Neural progenitor cell (in vitro differentiated cells): Measurements from ENCODE around the gene C10orf71. TPM values are rescaled to one million over a fixed set of nuclear protein-coding genes. Genes with fewer than 3 reads are reported as not detected.

Source experiments
- DNase-seq: peaks from one replicate; pipeline ENCODE4 v3.0.0-alpha.2; 2016; ENCODE audit warnings: low spot score
- H2AFZ ChIP-seq: fragments of 200-600 bp; sonication (generic); replicated peaks from 2 replicates; pipeline ENCODE4 v1.6.1; 2016; ENCODE audit warnings: antibody characterized with exemption
- H3F3A ChIP-seq: fragments of 200-600 bp; sonication (generic); 2 replicates; pipeline ENCODE4 v1.6.1; 2016; ENCODE audit warnings: antibody characterized with exemption, low read depth
- H3K27ac ChIP-seq: fragments of 200-600 bp; sonication (generic); 2 replicates; pipeline ENCODE4 v1.5.1; 2016; ENCODE audit warnings: mild to moderate bottlenecking
- H3K27me3 ChIP-seq: fragments of 200-600 bp; sonication (generic); 2 replicates; pipeline ENCODE4 v1.6.1; 2016; ENCODE audit warnings: mild to moderate bottlenecking, moderate library complexity
- H3K36me3 ChIP-seq: fragments of 200-600 bp; sonication (generic); 2 replicates; pipeline ENCODE4 v1.5.1; 2016
- H3K4me1 ChIP-seq: fragments of 200-600 bp; sonication (generic); 2 replicates; pipeline ENCODE4 v1.6.1; 2016; ENCODE audit warnings: mixed run types
- H3K4me2 ChIP-seq: fragments of 200-600 bp; sonication (generic); 2 replicates; pipeline ENCODE4 v1.6.1; 2016
- H3K4me3 ChIP-seq: fragments of 200-600 bp; sonication (generic); 2 replicates; pipeline ENCODE4 v1.5.1; 2016
- H3K79me2 ChIP-seq: fragments of 200-600 bp; sonication (generic); 2 replicates; pipeline ENCODE4 v1.6.1; 2016; ENCODE audit warnings: low read depth
- H3K9ac ChIP-seq: fragments of 200-600 bp; sonication (generic); 2 replicates; pipeline ENCODE4 v1.6.1; 2016
- H3K9me3 ChIP-seq: fragments of 200-600 bp; sonication (generic); 2 replicates; pipeline ENCODE4 v1.5.1; 2016; ENCODE audit warnings: low read depth
- H4K20me1 ChIP-seq: fragments of 200-600 bp; sonication (generic); 2 replicates; pipeline ENCODE4 v1.6.1; 2016; ENCODE audit warnings: low read depth
- H3K27ac Mint-ChIP-seq: 3 replicates; pipeline ENCODE4 v1.8.0; 2021; ENCODE audit warnings: mixed read lengths
- H3K27me3 Mint-ChIP-seq: 2 replicates; pipeline ENCODE4 v1.8.0; 2022; ENCODE audit warnings: low read depth, mild to moderate bottlenecking, inconsistent platforms, moderate library complexity, mixed read lengths; ENCODE audit not compliant: insufficient read depth
- H3K36me3 Mint-ChIP-seq: 3 replicates; pipeline ENCODE4 v1.8.0; 2021; ENCODE audit warnings: mixed read lengths
- H3K4me1 Mint-ChIP-seq: 3 replicates; pipeline ENCODE4 v1.8.0; 2021; ENCODE audit warnings: mixed read lengths
- H3K4me3 Mint-ChIP-seq: 3 replicates; pipeline ENCODE4 v1.8.0; 2021; ENCODE audit warnings: mild to moderate bottlenecking, moderate library complexity, mixed read lengths
- H3K9me3 Mint-ChIP-seq: 3 replicates; pipeline ENCODE4 v1.8.0; 2020; ENCODE audit warnings: mixed read lengths
- CTCF ChIP-seq: fragments of 200-600 bp; sonication (generic); IDR thresholded peaks from 2 replicates; pipeline ENCODE4 v1.5.1; 2017; ENCODE audit warnings: antibody characterized with exemption, mild to moderate bottlenecking
- EZH2 ChIP-seq: fragments of 200-600 bp; sonication (generic); IDR thresholded peaks from 2 replicates; pipeline ENCODE4 v1.6.1; 2017; ENCODE audit warnings: antibody characterized with exemption, mild to moderate bottlenecking, moderate library complexity
- EZH2phosphoT487 ChIP-seq: fragments of 200-600 bp; sonication (generic); IDR thresholded peaks from 2 replicates; pipeline ENCODE4 v1.6.1; 2017; ENCODE audit warnings: antibody characterized with exemption
- total RNA-seq: library from RNA; depleted of rRNA; stranded (reverse); fragments of >200 nt; gene quantifications from 2 replicates; pipeline ENCODE4 v1.2.3, GENCODE V29; 2015; ENCODE audit warnings: low replicate concordance

Gene C10orf71
- total RNA-seq, 1 donor from 2014 or later: not detected

GRCh38 chr10:49287689-49288340, 11.2 kb upstream of the C10orf71 start:
- no peaks in the 10 kb centered on the region for H3K27me3 ChIP-seq
- no peak overlapping the region for H3K27ac ChIP-seq
- no peaks in the 10 kb centered on the region for H3K36me3 ChIP-seq
- Mint-ChIP-seq H3K4me1 (no peaks in the 10 kb centered on the region), H3K36me3 (no peaks in the 10 kb centered on the region), H3K9me3 (no peaks in the 10 kb centered on the region), H3K27me3 (peaks cover 3% of the 10 kb centered on the region), H3K4me3 (no peak overlapping the region), H3K27ac (no peak overlapping the region)
- no peak overlapping the region for H3K4me3 ChIP-seq
- DNase-seq: no peak
- no peaks in the 10 kb centered on the region for H3K9me3 ChIP-seq
- H3K9ac ChIP-seq: no peak overlapping the region
- no peaks in the 10 kb centered on the region for H3K79me2 ChIP-seq
- no peaks in the 10 kb centered on the region for H4K20me1 ChIP-seq
- no peak overlapping the region for H3K4me2 ChIP-seq
- H2AFZ ChIP-seq: no peak overlapping the region
- H3K4me1 ChIP-seq: peaks cover 3% of the 10 kb centered on the region
- no peaks in the 10 kb centered on the region for H3F3A ChIP-seq
- TF ChIP-seq EZH2 (no peak), EZH2phosphoT487 (no peak), CTCF (no peak)

GRCh38 chr10:49288341-49289065, 10.5 kb upstream of the C10orf71 start:
- Mint-ChIP-seq H3K4me1 (no peaks in the 10 kb centered on the region), H3K27ac (no peak overlapping the region), H3K9me3 (no peaks in the 10 kb centered on the region), H3K27me3 (peaks cover 6% of the 10 kb centered on the region), H3K4me3 (no peak overlapping the region), H3K36me3 (no peaks in the 10 kb centered on the region)
- Histone ChIP-seq H3F3A (no peaks in the 10 kb centered on the region), H4K20me1 (no peaks in the 10 kb centered on the region), H3K4me3 (no peak overlapping the region), H3K4me1 (no peaks in the 10 kb centered on the region), H3K36me3 (no peaks in the 10 kb centered on the region), H3K27me3 (no peaks in the 10 kb centered on the region), H3K27ac (no peak overlapping the region), H3K9me3 (no peaks in the 10 kb centered on the region), H2AFZ (no peak overlapping the region), H3K4me2 (no peak overlapping the region), H3K9ac (no peak overlapping the region), H3K79me2 (no peaks in the 10 kb centered on the region)
- no peak for DNase-seq
- TF ChIP-seq EZH2: no peak
- no peak for TF ChIP-seq EZH2phosphoT487
- no peak for TF ChIP-seq CTCF

GRCh38 chr10:49289480-49289879, 9.5 kb upstream of the C10orf71 start:
- Mint-ChIP-seq H3K27ac (no peak overlapping the region), H3K27me3 (peaks cover 6% of the 10 kb centered on the region)

More at GRCh38 chr10:49289480-49289879, 9.5 kb upstream of the C10orf71 start:
- H3K9ac ChIP-seq: no peak overlapping the region
- H3K9me3 ChIP-seq: no peaks in the 10 kb centered on the region
- H3K4me1 ChIP-seq: no peaks in the 10 kb centered on the region
- no peaks in the 10 kb centered on the region for H3K79me2 ChIP-seq
- H3F3A ChIP-seq: no peaks in the 10 kb centered on the region
- no peak overlapping the region for H3K4me3 ChIP-seq
- H2AFZ ChIP-seq: no peak overlapping the region
- Mint-ChIP-seq H3K4me1 (no peaks in the 10 kb centered on the region), H3K9me3 (no peaks in the 10 kb centered on the region), H3K36me3 (no peaks in the 10 kb centered on the region), H3K4me3 (no peak overlapping the region)
- H3K27me3 ChIP-seq: no peaks in the 10 kb centered on the region
- no peaks in the 10 kb centered on the region for H3K36me3 ChIP-seq
- H3K4me2 ChIP-seq: no peak overlapping the region
- no peaks in the 10 kb centered on the region for H4K20me1 ChIP-seq
- TF ChIP-seq EZH2 (no peak), EZH2phosphoT487 (no peak), CTCF (no peak)
- DNase-seq: no peak
- H3K27ac ChIP-seq: no peak overlapping the region
